Ramos (cell line): ENCODE data around the gene PPP4C.
"Not testable (repeated sequence)": the region's sequence is repeated elsewhere in the genome, so short reads cannot be mapped to it uniquely, and the experiment has no call there.

Source experiments
- in situ Hi-C: fragments of 300-500 bp; cut with MboI; formaldehyde crosslinking; loops from one replicate; pipeline ENCODE4 v1.14.3; 2022; ENCODE audit warnings: low sequenced_read_pairs; ENCODE audit not compliant: unreplicated experiment

The PPP4C gene

DNA sequence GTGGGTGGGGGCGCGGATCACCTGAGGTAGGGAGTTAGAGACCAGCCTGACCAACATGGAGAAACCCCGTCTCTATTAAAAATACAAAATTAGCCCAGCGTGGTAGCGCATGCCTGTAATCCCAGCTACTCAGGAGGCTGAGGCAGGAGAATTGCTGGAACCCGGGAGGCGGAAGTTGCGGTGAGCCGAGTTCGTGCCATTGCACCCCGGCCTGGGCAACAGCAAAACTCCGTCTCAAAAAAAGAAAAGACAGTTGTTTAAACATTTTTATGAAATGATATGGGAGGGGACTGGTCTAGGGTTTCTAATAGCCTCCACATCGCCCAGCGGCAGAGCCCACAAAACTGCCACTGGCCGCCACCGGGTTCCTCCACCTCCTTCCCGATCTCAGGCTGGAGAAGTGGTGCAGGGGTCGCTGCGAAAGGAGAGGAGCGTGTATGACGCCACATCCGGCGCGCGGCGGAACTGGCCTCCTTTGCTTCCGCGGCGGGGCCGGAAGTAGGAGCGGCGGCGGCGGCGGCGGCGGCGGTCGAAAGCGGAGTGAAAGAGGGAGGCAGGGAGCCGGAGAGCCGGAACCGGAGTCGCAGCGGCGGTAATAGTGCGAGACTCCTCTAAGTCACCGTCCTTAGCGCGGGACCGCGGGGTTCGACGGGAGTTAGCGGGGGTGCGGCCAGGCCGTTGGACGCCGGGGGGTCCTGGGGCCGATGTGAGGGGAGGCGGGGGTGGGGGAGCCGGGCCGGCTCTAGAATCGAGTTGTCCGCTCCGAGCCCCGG is at the start of gene PPP4C:
TSS of gene PPP4C (plus strand) at position 492 of the 773 bp plus-strand sequence. CDS start 384 bp downstream, outside the sequence.
- in situ Hi-C loops = no loop called here

DNA sequence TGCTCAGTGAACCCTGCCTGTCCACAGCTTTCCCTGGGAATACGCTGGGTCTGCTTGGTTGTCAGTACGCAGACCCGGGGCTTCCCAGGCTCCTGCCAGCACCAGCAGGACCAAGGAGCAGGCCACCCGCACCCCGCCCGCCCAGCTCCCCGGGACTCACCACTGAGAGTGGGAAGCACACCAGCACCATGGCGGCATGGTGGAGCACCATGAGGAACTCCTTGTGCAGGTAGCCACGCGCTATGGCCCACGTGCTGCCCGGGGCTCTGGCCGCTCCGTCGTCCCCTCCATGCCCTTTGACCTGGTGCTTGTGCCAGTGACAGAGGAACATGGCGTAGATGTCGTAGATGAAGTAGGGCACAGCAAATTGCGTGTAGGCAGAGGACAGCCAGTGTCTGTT is 49.3 kb upstream of the PPP4C start:
- in situ Hi-C loops = no loop called here

DNA sequence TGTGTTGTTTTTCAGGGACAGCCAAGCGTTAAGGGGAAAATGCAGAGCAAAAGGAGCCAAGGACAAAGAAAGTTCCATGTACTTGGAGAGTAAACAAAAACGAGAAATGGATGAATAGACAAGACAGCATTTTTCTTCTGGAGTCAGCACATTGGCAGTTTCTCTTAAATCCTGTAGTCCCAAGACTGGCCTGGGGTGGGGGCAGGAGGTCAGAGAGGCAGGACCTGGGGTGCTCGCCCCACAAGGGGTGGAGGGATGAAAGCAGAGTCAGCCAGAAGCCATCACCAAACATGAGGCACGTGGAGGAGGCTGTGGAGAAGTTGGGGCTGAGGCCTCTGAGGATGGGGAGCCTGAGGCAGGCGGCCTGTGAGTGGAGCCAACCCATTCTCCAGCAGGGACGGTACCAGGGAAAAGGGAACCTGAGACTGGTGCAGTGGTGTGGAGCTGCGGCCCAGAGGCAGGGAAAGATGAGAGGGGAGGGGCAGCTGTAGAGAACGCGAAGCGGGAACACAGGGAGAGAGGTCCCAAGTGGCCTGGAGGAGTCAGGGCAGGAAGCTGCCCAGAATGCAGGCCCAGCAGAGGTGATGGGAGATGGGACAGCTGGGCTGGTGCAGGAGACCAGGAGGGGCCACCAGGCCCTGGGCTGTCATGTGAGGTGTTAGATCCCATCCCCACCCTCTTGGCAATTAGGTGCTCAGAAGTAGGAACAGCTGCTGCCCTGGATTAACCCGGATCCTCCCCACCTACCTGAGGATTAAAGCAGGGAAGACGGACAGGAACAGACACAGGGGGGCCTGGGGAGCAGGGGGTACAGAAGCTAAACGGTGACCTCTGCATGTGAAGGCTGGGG is 48.0 kb upstream of the PPP4C start:
- in situ Hi-C loops = no loop called here

DNA sequence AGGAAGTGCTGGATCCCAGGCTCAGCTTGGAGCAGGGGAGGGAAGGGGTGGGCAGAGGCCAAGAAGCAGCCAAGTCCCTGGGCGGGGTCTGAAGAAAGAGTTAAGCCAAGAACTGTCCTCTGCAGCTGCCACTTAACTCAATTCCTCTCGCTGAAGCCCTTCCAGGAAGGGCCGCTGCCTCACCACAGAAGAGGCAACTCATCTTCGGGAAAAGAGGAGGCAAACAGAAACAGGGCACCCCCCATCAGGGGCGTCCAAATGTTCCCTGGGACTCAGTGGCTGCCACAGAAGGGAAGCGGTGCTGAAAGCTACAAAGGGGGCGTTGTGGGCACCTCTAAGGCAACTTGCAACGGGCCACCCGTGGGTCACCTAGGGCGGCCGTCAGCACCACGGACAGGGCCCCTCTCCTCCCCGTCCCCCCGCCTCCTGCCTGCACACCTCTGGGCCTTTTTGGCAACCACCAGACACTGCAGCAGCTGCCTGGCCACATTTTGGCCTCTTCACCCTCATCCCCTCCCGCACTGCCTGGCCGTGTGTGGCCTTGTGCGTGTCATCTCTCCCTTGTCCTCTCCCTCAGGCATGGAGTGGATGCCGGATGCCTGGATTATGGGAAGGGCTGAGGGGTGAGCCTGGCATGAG is 47.2 kb upstream of the PPP4C start:
- in situ Hi-C loops = no loop called here

DNA sequence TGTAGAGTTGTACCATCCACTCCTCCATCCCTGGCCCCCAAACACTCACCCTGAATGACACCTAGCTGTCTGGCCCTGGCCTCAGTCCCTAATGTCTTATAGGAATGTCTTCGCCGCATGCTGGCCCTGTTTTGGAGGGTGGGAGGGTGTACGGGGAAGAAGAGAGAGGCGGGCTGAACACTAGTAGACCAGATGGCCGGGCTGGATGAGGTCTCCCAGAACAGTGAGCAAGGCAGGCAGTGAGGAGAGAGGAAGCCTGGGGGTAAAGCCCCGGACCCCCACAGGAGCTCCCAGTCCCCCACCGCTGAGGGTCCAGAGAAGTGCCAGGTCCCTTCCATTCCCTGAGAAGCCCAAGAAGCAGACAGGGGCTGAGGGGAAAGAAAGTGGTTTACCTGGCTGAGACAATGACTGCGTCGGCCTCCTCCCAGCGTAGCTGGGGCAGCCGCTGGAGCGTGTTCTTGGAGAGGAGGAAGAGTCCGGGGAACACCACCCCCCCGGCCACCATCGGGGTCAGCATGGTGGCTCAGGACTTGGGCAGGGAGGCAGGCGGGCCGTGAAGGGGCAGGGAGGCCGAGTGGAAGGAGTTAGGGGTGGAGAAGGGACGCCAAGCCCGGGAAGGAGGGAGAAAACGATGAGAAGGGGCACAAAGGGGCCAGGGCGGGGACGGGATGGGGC is 45.6 kb upstream of the PPP4C start:
- in situ Hi-C loops = no loop called here

DNA sequence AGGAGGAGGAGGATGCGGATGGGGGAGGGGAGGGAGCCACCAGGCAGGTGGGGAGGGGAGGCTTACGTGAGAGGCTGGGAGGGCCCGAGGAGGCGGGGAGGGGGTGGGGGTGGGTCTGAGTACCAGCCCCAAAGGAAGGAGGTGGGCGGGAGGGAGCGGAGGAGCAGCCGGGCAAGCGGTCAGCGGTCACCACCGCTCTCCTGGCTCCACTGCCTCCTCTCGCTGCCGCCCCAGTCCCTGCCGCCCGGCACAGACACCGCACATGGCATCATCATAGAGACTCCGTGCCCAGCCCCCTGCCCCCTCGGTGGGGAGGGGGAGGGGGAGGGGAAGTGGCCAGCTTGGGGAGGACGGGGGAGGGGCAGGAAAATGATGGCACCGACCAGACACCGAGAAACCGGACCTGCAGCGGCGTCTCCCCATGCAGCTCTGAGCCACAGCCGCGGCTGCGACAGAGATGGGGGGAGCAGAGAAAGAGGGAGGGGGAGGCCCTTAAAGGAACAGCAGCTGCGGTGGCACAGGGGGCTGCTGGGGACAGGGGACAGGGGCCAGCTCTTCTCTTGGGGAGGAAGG is 44.9 kb upstream of the PPP4C start, which contains the start of gene TLCD3B:
TSS of gene TLCD3B (minus strand) at position 431 of the 573 bp plus-strand sequence. CDS start 744 bp downstream, outside the sequence.
- in situ Hi-C loops = no loop called here

DNA sequence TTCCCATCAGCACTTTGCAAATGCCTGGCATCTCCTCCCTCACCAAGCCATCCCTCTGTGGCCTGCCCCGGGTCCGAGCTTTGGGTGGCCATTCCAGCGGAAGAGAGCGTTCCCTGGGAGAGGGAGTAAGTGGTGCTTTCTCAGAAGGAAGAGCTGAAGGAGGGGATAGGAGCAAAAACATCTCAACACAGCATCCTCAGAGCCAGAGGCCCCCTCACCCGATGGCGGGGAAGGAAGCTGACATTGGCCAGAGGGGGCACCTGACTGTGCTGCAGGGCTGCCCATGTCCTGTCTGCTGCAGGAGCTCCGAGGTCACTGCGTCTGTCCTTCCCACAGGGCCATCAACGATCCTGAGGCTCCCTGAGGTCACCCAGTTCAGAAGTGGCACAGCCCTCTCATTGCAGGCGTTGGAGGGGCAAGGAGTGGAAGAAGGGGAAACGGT is 44.3 kb upstream of the PPP4C start:
- in situ Hi-C loops = no loop called here

DNA sequence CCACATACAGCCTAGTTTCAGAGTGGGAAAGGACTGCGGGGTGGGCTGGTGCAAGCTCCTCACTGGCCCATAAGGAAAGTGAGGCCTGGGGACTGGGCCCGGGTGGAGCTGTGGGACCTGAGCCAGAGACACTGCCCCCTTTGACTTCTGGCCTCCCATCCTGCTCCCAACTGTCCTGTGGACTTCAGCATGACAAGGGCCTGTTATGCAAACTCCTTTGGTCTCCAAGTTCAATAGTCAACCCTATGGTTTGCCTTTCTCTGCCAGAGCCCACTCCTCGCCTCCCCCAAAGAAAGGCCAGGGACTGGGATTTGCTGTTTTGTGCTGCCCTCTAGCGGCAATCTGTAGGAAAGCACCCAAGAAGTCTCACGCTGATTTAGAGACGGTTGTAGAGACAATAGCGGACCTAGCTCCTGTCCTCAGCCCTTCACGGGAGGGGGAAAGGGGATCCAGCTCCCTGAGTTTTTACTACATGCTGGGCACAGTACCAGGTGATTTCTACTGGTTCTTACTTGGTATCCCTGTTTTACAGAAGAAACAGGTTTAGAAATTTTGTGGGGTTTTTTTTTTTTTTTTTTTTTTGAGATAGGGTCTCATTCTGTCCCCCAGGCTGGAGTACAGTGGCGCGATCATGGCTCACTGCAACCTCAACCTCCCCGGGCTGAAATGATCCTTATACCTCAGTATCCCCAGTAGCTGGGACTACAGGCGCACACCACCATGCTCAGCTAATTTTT is 43.5 kb upstream of the PPP4C start:
- in situ Hi-C loops = no loop called here

DNA sequence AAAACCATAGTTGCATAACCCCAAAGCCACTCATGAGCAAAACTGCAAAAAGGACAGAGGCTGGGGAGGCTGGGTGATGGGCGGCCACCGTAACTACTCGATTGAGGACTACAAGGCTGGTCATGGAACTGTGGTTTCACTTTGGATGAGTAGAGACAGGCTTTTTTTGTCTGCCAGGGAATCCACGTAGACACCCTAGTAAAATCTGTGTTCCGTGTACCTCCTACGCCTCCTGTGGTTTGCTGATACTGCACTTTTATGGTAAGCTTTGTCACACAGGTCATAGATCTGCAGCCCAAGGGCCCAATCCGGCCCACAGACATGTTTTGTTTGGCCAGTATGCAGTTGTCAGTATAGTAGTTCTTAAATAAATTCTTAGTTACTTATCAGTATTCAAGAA is 42.5 kb upstream of the PPP4C start:
- in situ Hi-C loops = no loop called here

DNA sequence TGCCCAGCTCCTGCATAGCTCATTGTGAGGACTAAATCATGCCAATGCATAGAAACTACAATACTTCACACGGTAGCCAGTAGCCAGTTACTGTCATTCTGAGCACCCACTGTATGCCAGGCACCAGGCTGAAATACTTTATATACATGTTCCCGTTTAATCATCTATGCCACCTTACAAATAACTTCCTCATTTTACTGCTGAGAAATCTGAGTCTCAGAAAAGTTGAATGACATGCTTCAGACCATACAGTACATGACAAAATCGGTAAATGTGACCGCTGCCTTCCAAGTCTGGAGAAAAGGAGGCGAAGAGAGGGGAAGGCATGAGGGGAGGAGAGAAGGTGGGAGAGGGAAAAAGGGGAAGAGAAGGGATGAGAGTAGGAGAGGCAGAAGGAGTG is 35.6 kb upstream of the PPP4C start:
- in situ Hi-C loops = no loop called here

DNA sequence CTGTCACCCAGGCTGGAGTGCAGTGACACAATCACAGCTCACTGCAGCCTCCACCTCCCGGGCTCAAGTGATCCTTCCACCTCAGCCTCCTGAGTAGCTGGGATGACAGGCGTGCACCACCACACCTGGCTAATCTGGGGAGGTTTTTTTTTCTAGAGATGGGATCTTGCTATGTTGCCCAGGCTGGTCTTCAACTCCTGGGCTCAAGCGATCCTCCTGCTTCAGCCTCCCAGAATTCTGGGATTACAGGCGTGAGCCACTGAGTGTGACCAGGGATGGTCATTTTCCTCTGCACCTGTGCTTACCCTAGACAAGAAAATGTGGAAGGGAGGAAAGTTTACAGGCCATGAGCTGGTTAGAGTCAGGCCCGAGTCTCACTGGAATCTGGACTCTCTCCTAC is 35.1 kb upstream of the PPP4C start:
- in situ Hi-C loops = not testable (repeated sequence)

DNA sequence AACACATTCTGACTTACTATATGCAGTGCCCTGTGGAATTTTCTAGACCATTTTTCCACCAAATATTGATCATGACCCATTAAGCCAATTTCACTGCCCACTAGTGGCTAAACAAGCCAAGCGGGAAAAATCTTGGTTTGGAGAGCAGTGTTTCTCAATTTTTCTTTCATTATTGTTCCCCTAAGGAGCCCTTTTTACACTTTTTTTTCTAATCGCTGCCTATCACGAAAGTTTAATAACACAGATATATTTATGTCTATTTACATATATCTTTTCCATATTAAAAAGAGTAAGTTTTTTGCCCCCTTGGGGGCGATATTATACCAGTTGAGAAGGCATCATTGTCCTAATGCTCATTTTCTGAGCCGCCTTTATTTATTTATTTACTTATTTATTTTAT is 34.0 kb upstream of the PPP4C start:
- in situ Hi-C loops = no loop called here

DNA sequence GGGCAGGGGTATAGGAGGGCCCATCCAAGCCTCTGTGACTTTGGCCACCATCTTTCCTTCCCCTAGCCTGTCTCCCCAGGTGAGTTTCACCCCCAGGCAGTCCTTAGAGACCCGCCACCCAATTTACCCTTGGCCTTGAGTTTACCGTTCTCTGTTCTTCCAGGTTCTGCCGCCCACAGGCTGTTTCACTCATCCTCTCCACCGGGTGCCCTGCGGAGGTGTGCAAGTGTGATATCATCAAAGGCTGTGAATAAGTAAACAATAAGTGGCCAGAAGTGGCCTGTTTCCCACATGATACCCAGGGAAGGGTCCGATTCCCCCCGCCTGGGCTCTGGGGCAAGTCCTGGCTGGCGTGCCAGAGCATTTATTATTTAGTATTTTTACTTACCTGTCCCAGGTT is 29.6 kb upstream of the PPP4C start:
- in situ Hi-C loops = no loop called here

DNA sequence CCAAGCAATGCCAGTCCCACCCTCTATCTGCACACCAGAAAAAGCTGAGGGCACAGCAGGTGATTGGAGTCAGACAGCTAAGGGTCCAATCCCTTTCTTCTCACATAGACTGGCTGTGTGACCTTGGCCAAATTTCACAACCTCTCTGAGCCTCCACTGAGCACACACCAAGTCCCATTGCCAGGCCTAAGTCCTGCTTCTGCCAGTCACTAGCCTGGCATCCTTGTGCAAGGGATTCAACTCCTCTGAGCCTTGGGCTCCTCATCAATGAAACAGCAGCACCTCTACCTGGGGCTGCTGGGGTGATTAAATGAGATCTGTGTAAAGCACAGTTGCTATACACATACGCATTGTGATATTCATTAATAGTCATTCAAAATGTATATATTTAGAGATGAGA is 29.2 kb upstream of the PPP4C start:
- in situ Hi-C loops = no loop called here

DNA sequence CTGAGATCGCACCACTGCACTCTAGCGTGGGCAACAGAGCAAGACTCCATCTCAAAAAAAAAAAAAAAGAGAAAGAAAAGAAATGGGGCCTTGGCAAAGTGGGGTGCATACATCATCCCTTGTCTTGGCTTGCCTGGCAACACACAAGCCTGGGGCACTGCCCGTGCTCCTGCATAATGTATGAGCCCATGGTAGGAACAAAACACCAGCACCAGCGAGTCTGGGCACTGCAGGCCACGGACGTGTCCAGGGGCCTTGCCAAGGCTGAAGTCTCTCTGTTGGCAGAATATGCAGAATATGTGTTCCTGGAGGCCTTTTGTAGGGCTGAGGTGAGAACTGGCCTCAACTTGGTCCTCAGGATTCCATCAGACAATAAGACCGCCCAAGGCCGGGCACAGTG is 25.9 kb upstream of the PPP4C start:
- in situ Hi-C loops = no loop called here

DNA sequence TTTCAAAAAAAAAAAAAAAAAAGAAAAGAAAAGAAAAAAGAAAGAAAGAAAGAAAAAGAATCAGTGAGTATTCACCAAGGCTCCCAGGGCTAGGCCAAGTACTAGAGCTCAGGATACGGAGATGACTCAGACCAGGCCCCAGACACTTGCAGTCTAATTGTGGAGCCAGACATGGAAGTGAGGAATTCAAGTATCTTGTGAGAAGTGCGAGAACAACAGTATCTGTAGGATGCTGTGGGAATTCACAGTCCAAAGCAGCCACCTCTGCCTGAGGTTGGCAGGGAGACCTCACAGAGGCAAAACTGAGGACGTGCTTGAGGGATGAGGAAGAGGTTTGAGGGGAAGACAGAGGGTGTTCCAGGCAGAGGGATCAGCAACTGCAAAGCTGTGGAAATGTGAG is 24.3 kb upstream of the PPP4C start:
- in situ Hi-C loops = no loop called here

DNA sequence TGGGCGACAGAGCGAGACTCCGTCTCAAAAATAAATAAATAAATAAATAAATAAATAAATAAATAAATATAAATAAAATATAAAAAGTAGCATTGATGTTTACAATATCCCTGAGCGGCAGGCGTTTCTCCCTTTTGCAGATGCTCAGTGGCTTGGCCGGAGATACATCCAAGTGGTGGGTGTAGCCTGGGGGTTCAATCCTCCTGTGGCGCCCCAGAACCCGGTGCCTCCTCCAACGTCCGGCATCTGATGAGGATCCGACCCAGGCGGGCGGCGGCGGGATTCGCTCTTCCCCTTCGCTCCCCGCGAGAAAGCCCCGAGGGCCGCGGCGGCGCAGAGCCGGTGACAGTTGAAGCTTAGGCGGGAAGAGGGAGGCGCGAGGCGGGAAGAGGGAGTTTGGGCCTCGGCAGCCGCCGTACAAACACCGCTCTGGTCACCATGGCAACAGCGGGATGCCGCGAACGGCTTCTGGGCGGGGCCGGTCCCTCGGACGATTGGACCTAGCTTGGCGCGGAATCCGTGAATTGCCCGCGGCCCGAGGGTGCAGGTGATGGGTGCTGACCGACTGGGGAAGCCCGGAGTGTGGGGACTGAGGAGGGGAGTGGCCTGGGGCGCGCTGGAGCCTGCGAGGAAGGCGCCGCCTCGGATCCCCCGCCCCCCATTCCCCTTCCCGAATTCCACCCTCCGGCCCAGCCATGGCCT is 23.0 kb upstream of the PPP4C start:
- in situ Hi-C loops = no loop called here

DNA sequence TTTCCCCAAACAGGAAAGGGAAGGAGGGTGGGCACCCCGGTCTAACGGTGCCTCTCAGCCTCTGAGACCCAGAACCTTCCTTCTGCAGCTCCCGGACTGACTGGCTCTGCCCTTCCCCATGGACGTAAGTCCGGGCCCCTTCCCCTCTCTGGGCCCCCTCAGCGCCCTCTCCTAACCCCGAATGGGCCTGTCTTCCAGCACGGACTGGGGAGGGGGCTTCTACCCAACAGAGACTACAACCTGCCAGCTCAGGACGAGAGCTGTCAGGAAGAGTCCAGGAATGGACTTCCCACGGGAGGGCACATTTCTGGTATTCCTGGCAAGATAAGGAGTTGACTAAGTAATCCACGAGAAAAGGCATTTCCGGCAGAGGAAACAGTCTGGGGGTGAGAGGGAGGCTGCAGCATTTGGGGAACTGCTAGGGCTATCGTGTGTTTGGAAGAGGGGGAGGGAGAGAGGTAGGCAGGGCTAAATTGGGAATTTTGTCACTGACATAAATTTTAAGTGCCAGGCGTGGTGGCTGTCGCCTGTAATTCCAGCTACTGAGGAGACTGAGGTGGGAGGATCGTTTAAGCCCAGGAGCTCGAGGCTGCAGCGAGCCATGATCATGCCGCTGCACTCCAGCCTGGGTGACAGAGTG is 22.3 kb upstream of the PPP4C start:
- in situ Hi-C loops = no loop called here
